GM20431 (cell line): ENCODE data around the gene TNFSF10.
"Not testable (repeated sequence)": the region's sequence is repeated elsewhere in the genome, so short reads cannot be mapped to it uniquely, and the experiment has no call there.

ENCODE experiments used
- in situ Hi-C: fragments of 300-500 bp; cut with MseI, MboI; formaldehyde crosslinking; loops from one replicate; pipeline ENCODE4 v1.15.0; 2020; ENCODE audit warnings: low sequenced_read_pairs; ENCODE audit not compliant: unreplicated experiment

Gene TNFSF10

DNA sequence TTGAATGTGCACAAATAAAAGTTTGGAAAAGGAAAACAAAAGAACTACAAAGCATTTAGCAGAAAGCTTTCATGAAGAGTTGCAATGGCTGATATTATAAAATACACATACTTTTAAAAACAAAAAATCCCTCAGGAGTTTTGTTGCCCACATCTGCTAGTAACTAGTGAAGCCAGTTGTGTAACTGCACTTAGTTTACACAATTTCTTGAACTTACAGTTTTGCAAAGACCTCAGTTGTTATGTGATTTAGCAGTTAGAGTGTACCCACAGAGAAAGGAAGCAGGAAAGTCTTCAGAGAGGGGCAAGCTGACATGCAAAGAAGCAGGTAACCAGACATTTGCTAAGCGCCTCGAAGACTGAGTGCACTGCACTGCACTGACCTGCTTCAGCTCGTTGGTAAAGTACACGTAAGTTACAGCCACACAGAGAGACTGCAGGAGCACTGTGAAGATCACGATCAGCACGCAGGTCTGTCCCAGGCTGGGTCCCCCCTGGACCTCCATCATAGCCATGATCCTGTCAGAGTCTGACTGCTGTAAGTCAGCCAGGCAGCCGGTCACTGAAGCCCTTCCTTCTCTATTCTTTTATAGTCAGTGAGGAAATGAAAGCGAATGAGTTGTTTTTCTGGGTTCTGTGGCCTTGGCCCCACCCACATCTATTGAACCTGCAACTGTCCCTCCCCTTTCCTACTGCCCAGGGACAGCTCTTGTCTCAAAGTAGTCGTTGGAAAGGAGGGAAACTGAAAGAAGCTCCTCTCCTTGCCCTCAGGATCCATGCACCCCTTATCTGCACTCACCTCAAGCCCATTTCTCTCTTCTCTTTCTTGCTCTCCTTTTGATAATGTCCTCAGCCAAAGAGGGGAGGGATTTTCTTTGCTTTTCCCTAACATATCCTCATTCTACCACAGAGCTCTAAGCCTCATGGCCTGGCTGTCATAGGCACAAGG, at the start of gene TNFSF10:
Gene TNFSF10 (minus strand): TSS at position 560 of the 948 bp plus-strand sequence. CDS start 46 bp downstream, at position 514.
- in situ Hi-C loops = no loop called here

DNA sequence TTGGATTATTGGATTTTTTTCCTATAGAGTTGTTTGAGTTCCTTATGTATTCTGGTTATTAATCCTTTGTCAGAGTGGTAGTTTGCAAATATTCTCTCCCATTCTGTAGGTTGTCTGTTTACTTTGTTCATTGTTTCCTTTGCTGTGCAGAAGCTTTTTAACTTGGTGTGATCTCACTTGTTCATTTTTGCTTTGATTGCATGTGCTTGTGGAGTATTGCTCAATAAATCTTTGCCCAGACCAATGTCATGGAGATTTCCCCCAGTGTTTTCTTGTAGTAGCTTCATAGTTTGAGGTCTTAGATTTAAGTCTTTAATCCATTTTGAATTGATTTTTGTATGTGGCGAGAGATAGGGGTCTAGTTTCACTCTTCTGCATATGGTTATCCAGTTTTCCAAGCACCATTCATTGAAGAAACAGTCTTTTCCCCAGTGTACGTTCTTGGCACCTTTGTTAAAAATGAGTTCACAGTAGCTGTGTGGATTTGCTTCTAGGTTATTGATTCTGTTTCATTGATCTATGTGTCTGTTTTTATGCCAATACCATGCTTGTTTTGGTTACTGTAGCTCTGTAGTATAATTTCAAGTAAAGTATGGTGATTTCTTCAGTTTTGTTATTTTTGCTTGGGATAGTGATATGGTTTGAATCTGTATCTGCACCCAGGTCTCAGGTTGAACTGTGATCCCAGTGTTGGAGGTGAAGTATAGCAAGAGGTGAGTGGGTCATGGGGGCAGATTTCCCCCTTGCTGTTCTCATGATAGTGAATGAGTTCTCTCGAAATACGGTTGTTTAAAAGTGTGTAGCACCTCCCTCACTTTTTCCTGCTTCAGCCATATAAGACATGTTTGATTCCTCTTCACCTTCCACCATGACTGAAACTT, 46.1 kb upstream of the TNFSF10 start:
- in situ Hi-C loops = no loop called here

DNA sequence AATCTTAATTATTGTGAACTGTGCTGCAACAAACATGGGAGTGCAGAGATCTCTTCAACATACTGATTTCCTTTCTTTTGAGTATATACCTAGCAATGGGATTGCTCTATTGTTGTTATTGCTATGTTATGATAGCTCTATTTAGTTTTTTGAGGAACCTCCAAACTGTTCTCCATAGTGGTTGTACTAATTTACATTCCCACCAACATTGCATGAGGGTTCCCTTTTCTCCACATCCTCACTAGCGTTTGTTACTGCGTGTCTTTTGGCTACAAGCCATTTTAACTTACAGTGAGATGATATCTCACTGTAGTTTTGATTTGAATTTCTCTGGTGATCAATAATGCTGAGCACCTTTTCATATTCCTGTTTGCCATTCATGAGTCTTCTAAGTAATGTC, 45.5 kb upstream of the TNFSF10 start:
- in situ Hi-C loops = no loop called here

DNA sequence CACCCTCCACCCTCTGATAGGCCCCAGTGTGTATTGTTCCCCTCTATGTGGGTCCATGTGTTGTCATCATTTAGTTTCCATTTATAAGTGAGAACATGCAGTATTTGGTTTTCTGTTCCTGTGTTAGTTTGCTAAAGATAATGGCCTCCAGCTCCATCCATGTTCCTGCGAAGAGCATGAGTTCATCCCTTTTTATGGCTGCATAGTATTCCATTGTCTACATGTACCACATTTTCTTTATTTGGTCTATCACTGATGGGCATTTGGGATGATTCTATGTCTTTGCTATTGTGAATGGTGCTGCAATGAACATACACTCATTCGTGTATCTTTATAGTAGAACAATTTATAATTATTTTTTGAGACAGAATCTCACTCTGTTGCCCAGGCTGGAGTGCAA, 43.6 kb upstream of the TNFSF10 start:
- in situ Hi-C loops = not testable (repeated sequence)

DNA sequence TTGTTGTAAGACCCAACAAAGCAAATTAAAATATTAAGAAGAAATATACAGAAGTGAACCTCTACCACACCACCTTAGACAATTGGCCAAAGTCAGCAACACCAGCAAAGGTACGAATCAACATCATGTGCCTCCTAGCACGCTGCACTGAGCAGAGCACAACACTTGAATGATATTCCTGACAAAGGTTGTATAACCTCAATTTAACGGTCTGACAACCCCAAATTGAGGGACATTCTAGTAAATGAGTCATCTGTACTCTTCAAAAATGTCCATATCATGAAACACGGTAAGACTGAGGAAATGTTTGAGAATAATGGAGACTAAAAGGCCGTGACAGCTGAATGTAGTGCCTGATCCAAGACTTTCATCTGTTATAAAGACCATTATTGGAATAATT, 41.3 kb upstream of the TNFSF10 start:
- in situ Hi-C loops = no loop called here

DNA sequence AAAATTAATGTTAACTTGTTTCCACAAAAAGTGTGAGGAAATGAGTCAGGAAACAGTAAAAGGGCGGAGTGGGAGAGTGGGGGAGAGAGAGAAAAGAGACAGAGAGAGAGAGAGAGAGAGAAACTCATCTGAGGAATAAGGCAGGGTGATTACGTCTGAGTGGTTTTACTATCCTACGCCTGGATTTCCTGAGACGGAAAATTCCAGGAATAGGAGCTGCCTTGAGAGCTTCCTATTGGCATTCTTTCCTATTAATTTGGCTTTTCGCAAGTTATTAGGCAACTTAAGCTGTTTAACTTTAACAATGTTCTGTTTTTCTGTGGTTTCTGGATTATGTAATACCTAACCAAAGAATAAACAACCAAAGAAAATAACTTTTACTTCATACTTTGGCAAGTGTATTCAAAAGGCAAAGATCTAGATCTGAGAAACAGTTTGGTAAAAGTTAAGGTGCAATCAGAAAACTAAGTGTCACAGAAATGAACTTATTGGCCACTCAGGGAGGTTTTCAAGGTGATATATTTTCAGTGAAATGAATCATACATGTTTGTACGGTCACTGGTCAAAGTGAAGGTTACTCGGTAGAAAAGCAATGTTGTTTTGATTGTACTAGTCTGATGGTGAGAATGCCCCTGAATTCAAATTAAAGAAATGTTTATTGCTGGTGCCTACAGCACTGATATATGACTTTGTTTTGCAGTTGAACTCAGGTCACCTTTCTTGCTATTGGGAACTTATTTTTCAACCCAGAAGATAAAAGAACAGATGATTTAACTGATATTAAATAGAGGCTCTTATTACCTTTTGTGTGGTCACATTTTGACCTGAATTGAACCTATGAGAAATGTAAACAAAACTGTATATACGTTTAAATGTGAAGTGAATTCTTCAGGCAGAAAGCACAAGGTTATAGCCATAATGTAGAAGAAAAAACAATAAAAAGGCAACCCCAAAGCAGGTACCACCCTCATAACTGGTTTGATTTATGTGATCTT, 39.9 kb upstream of the TNFSF10 start:
- in situ Hi-C loops = no loop called here

DNA sequence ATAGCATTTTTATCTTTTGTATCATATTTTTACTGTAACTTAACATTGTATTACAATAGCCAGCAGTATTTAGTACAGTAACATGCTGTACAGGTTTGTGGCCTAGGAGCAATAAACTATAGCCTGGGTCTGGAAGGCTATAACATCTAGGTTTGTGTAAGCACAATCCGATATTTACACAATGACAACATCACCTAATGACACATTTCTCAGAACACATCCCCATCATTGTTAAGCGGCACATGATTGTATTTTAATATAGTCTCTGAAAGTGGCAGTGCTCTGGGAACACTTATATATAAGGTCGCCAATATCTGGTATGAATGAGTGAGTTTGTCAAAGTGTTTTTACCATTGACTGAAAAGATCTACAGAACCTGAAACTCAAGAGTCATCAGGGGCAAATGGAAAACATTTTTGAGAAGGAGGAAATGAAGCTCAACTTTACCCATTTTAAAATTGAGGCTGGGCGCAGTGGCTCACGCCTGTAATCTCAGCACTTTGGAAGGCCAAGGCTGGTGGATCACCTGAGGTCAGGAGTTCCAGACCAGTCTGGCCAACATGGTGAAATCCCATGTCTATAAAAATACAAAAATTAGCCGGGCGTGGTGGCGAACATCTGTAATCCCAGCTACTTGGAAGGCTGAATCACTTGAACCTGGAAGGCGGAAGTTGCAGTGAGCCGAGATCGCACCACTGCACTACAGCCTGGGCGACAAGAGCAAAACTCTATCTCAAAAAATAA, 38.8 kb upstream of the TNFSF10 start:
- in situ Hi-C loops = no loop called here

DNA sequence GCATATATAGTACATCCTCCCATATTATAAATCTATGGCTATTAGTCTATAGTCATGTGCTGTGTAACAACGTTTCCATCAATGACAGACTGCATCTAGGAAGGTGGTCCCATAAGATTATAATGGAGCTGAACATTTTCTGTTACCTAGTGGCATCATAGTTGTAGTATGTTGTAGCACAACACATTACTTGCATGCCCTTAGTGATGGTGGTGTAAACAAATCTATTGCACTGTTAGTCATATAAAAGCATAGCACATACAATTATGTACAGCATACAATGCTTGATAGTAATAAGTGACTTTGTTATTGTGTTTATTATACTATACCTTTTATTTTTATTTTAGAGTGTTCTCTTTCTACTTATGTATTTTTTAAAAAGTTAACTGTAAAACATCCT, 37.4 kb upstream of the TNFSF10 start:
- in situ Hi-C loops = no loop called here

DNA sequence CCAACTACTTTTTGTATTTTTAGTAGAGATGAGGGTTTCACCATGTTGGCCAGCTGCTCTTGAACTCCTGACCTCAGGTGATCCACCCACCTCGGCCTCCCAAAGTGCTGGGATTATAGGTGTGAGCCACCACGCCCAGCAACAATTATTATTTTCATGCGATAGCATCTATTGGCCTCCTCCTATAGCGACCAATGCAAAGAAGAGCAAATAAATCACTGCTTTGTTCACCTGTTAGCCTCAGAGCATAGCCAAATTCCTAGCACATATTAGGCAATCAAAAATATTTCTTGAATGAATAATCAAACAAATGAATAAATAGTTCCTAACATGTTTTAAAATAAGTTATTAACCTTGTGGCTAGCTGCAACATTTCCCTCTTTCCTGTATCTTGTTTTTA, 36.8 kb upstream of the TNFSF10 start:
- in situ Hi-C loops = no loop called here

DNA sequence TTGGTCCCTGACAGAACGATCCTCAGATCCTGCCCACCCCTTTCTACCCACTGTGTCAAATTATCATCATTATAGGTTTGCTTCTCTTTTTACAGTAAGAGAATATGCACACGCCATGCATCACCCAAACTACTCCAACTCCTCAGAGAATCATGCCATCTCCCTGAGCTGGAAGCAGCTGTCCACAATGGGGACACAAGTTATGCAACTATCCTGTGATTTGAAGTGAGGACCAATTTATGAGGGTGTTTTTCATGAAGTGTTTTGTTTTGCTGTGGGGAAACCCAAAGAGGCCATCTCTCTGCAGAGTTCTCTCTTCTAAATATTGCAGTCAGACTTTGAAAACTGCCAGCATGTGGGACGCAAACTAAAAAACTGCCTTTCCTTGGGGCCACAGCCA, 35.8 kb upstream of the TNFSF10 start:
- in situ Hi-C loops = no loop called here

DNA sequence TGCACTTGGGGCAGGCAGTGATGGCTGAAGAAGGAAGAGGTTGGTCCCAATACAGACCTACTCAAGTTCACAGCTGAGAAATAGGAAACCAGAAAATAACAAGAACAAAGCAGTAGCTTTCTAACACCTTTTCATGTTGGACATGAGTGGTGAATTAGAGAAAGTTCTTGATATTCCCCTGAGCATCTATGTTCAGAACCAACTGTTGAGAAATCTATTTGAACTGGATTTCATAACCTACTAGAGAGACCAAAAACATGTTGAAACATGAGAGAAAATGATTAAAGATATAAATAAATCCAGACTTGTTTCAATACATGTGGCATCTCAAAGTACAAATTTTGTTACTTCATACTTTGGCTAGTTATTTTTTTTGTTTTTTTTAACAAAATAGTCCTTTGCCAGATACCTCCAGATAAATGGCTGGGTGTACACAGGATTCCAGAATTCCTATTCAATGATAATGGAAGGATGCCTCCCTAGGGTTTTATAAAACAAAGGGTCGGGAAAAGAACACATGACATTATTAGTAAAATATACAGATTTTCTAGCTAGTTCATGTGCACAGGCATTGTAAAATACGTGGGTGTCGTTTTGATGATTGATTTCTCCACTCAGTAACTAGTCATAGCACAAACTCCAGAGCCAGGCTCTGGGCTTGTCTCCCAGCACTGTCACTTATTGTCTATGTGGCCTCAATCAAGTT, 34.4 kb upstream of the TNFSF10 start:
- in situ Hi-C loops = no loop called here

DNA sequence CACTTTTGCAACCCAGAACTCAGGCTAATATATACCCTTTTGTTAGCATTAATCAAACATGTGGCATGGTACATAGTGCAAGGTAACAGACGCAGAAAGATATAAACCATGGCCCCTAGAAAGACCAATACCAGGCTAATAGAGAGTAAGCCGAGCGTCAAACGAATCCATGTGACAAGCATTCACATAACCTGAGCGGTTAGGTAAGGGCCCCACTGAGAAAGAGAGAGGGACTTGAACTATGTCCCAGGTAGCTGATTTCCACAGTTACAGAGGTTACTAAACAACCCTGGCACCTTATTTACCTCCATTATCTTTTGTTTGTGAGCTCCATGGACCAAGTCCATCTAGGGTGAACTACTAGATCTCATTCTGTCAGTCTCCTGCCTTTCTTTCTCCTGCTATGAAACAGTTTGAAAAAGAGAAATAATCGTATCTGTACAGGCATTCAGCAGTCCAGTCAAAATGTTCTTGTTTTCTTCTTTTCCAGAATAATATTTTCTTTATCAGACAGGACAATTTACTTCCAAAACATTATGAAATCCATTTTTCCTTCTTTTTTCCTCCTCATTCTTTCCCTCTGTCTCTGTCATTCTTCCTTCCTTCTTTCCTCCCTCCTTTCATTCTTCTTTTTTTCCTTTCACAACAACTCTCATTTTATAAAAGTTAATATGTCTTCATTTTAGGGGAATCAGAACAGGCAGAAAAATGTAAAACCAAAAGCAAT, 30.5 kb upstream of the TNFSF10 start:
- in situ Hi-C loops = no loop called here

DNA sequence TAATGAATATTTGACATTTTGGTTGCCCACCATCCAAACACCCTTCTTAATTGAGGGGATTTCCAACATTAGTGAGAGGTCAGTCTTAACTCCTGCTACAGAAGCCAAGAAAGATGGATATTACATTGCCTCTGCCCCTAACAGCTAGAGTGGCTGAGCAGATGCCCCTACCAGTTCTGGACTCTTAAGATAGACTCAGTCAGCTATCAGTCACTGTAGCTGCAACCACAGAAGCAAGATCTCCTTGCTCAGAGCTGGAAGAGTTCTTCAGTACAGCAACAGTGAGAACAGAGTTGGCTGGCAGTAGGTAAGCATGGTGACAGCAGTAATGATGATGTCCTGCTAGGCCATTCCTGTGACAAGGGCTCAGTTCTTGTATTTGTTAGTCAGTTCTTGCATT, 29.4 kb upstream of the TNFSF10 start:
- in situ Hi-C loops = no loop called here

DNA sequence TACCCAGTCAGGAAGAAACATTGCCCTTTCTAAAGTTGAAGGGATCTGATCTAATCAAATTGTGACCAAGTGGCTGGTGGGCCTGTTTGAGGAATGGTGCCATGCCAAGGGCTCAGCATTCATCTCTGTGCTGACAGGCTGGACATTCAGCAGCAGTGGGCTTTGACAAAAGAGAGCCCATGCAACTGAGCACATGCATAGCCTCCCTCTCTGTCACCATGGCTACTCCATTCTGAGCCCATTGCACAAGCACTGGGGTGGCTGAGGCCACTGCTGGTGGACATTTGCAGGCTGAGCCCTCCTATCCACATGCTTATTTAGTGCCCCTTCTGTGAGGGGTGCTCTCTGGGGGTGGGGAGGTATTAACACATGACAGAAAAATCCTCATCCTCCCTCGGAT, 28.6 kb upstream of the TNFSF10 start:
- in situ Hi-C loops = no loop called here

DNA sequence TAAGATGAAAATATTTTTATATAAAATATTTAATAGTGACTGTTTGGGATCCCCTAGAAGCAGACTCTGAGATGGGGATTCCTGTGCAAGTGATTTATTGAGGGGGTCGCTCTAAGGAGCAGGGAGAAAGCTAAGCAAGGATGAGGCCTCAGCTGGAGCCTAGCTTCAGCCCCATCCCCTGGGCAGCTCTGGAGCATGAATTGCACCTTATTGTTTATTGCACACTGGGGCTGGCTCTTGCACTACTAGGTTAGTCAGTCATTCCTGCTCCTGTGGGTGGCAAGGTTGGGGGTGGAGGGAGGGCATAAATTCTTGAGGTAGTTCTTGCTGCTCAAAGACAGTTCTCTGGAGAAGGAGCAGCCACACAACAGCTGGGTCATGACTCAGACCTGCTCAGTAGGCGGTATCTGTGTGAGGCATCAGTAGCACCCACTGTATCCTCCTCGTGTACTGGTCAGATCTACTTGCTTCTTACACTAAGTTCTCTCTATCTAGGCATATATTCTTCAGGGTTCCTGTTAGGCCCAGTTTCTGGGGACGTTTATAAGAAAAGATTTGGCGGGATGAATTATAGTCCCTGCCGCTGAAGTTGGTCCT, 27.2 kb upstream of the TNFSF10 start:
- in situ Hi-C loops = no loop called here

DNA sequence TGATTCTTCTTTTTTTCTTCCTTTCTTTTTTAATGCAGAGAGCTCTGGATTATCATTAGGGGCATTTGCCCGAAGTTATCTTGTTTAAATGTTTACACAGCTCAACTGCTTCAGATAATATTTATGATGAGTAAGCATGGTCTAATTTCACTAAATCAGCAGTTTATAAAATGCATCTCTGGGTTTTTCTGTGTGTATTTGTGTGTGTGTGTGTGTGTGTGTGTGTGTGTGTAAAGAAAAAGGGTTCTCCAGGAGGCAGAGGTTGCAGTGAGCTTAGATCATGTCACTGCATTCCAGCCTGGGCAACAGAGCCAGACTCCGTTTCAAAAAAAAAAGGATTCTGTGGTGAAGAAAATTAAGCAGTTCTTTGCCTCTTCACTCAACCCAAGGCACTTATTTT, 25.9 kb upstream of the TNFSF10 start:
- in situ Hi-C loops = no loop called here

DNA sequence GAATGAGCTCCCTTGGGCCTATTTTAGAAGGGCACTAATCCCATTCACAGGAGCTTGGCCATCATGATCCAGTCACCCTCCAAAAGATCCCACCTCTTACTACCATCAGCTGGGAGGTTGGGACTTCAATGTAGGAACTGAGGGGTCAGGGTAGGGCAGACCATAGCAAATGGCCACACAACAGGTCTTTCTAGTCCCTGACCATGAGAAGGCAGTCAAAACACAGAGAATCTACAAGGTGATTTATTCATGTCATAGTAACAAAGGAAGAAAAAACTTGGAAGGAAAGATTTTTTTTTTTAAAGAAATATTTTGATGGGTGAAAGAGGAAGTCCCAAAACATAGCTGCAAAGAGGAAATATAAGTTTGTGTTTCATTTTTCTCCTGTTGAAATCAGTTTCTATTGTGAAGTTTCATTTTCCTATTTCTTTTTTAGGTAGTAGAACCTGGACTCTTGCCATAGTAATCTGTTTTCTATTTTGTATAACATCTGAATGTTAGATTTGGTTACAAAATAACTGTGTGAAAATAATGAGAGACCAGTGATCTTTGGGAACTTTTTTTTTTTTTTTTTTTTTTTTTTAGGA, 23.5 kb upstream of the TNFSF10 start:
- in situ Hi-C loops = no loop called here
